Ramos (cell line): Measurements from ENCODE around the gene FBXW12.

ENCODE experiments used
- in situ Hi-C: fragments of 300-500 bp; cut with MboI; formaldehyde crosslinking; loops from one replicate; pipeline ENCODE4 v1.14.3; 2022; ENCODE audit warnings: low sequenced_read_pairs; ENCODE audit not compliant: unreplicated experiment

The FBXW12 gene

GRCh38 chr3:48372377-48372770, 355 bp downstream of the FBXW12 start:
- in situ Hi-C loops: no loop called here

- in situ Hi-C loops: no loop called here
Observed at GRCh38 chr3:48372862-48373435, 930 bp downstream of the FBXW12 start.

- in situ Hi-C loops: no loop called here
Observed at GRCh38 chr3:48387634-48388033, 15.6 kb downstream of the FBXW12 start.

GRCh38 chr3:48388966-48389365, 16.9 kb downstream of the FBXW12 start:
- in situ Hi-C loops: no loop called here

- in situ Hi-C loops: no loop called here
Observed at GRCh38 chr3:48394391-48394790, 22.4 kb downstream of the FBXW12 start.

- in situ Hi-C loops: no loop called here
Observed at GRCh38 chr3:48395714-48396113, 23.7 kb downstream of the FBXW12 start.

GRCh38 chr3:48397767-48398681, 26.0 kb downstream of the FBXW12 start:
- in situ Hi-C loops: no loop called here

- in situ Hi-C loops: no loop called here
Observed at GRCh38 chr3:48398701-48399386, 26.8 kb downstream of the FBXW12 start.

- in situ Hi-C loops: loop anchor here (10.0 kb wide), 1 partner anchor 145 kb away; no protein-coding TSS in a partner anchor
Observed at GRCh38 chr3:48399387-48400172, 27.6 kb downstream of the FBXW12 start.

GRCh38 chr3:48400824-48401433, 28.9 kb downstream of the FBXW12 start:
- in situ Hi-C loops: loop anchor here (10.0 kb wide), 1 partner anchor 144 kb away; no protein-coding TSS in a partner anchor

GRCh38 chr3:48401434-48401901, 29.4 kb downstream of the FBXW12 start:
- in situ Hi-C loops: loop anchor here (10.0 kb wide), 1 partner anchor 143 kb away; no protein-coding TSS in a partner anchor

GRCh38 chr3:48402281-48402732, 30.3 kb downstream of the FBXW12 start:
- in situ Hi-C loops: loop anchor here (10.0 kb wide), 1 partner anchor 142 kb away; no protein-coding TSS in a partner anchor

GRCh38 chr3:48402907-48403306, 30.9 kb downstream of the FBXW12 start:
- in situ Hi-C loops: loop anchor here (10.0 kb wide), 1 partner anchor 142 kb away; no protein-coding TSS in a partner anchor

- in situ Hi-C loops: loop anchor here (10.0 kb wide), 1 partner anchor 141 kb away; no protein-coding TSS in a partner anchor
Observed at GRCh38 chr3:48403533-48404439, 31.8 kb downstream of the FBXW12 start.

GRCh38 chr3:48404440-48405342, 32.7 kb downstream of the FBXW12 start:
- in situ Hi-C loops: loop anchor here (10.0 kb wide), 1 partner anchor 140 kb away; no protein-coding TSS in a partner anchor

- in situ Hi-C loops: loop anchor here (10.0 kb wide), 1 partner anchor 139 kb away; no protein-coding TSS in a partner anchor
Observed at GRCh38 chr3:48405343-48405881, 33.4 kb downstream of the FBXW12 start.

- in situ Hi-C loops: loop anchor here (10.0 kb wide), 1 partner anchor 139 kb away; no protein-coding TSS in a partner anchor
Observed at GRCh38 chr3:48405971-48406370, 34.0 kb downstream of the FBXW12 start.
